Neural cell (in vitro differentiated cells): ENCODE results near the gene KCNK7. TPM values are rescaled to one million over a fixed set of nuclear protein-coding genes. Genes with fewer than 3 reads are reported as not detected.

Experiments
- H2AFZ ChIP-seq: fragments of 200-600, 300-800 bp; sonication (generic), shearing (Covaris generic); 2 replicates; pipeline ENCODE4 v1.6.0; 2014; ENCODE audit warnings: low read depth, mild to moderate bottlenecking, antibody characterized with exemption, low read length, moderate library complexity
- H3F3A ChIP-seq: fragments of 200-600 bp; shearing (Covaris generic); 2 replicates; pipeline ENCODE4 v1.6.1; 2016; ENCODE audit warnings: mild to moderate bottlenecking, moderate library complexity, mixed read lengths, antibody characterized with exemption, low read length; ENCODE audit not compliant: insufficient read depth, poor library complexity, severe bottlenecking
- H3K27ac ChIP-seq: fragments of 200-600, 300-800 bp; sonication (generic), shearing (Covaris generic); 2 replicates; pipeline ENCODE4 v1.5.1; 2014; ENCODE audit warnings: mild to moderate bottlenecking, low read length, moderate library complexity
- H3K27me3 ChIP-seq: fragments of 300-800, 200-600 bp; sonication (generic), shearing (Covaris generic); 2 replicates; pipeline ENCODE4 v1.6.0; 2014; ENCODE audit warnings: mild to moderate bottlenecking, low read depth, low read length, moderate library complexity; ENCODE audit not compliant: insufficient read depth
- H3K36me3 ChIP-seq: fragments of 300-800, 200-600 bp; sonication (generic), shearing (Covaris generic); 2 replicates; pipeline ENCODE4 v1.5.1; 2014; ENCODE audit warnings: mild to moderate bottlenecking, antibody characterized with exemption, low read length, moderate library complexity; ENCODE audit not compliant: insufficient read depth
- H3K4me2 ChIP-seq: fragments of 300-800, 200-600 bp; sonication (generic), shearing (Covaris generic); 2 replicates; pipeline ENCODE4 v1.6.0; 2014; ENCODE audit warnings: mild to moderate bottlenecking, low read length
- H3K4me3 ChIP-seq: fragments of 300-800, 200-600 bp; sonication (generic), shearing (Covaris generic); 2 replicates; pipeline ENCODE4 v1.5.1; 2014; ENCODE audit warnings: mild to moderate bottlenecking, low read length, moderate library complexity
- H3K79me2 ChIP-seq: fragments of 200-600 bp; shearing (Covaris generic); replicated peaks from 2 replicates; pipeline ENCODE4 v1.6.0; 2014; ENCODE audit warnings: mild to moderate bottlenecking, low read length, moderate library complexity; ENCODE audit not compliant: insufficient read depth
- H3K9ac ChIP-seq: fragments of 300-800, 200-600 bp; sonication (generic), shearing (Covaris generic); 2 replicates; pipeline ENCODE4 v1.6.1; 2016; ENCODE audit warnings: mild to moderate bottlenecking, low read length, mixed read lengths
- H3K9me2 ChIP-seq: fragments of 200-600 bp; shearing (Covaris generic); 2 replicates; pipeline ENCODE4 v1.6.1; 2016; ENCODE audit warnings: mild to moderate bottlenecking, low read length, mixed read lengths; ENCODE audit not compliant: insufficient read depth
- H3K9me3 ChIP-seq: fragments of 200-600, 300-800 bp; sonication (generic), shearing (Covaris generic); 2 replicates; pipeline ENCODE4 v1.6.1; 2016; ENCODE audit warnings: mild to moderate bottlenecking, mixed run types, low read length, moderate library complexity, mixed read lengths
- H4K20me1 ChIP-seq: fragments of 200-600 bp; shearing (Covaris generic); 2 replicates; pipeline ENCODE4 v1.6.1; 2016; ENCODE audit warnings: mild to moderate bottlenecking, mixed run types; ENCODE audit not compliant: insufficient read depth
- EP300 ChIP-seq: fragments of 450-650 bp; conservative IDR thresholded peaks from 2 replicates; pipeline ENCODE4 v1.6.1; 2014; ENCODE audit warnings: antibody characterized with exemption, mild to moderate bottlenecking, moderate library complexity; ENCODE audit not compliant: poor library complexity, severe bottlenecking
- EZH2 ChIP-seq: fragments of 200-600, 300-800 bp; shearing (Covaris generic), sonication (generic); IDR thresholded peaks from 2 replicates; pipeline ENCODE4 v1.6.1; 2014; ENCODE audit warnings: antibody characterized with exemption, low read length, borderline replicate concordance, mild to moderate bottlenecking; ENCODE audit not compliant: insufficient read depth, poor library complexity, severe bottlenecking
- MXI1 ChIP-seq: fragments of 450-650 bp; conservative IDR thresholded peaks from 2 replicates; pipeline ENCODE4 v1.6.1; 2014; ENCODE audit warnings: antibody characterized with exemption, mild to moderate bottlenecking; ENCODE audit not compliant: poor library complexity, severe bottlenecking
- POLR2AphosphoS5 ChIP-seq: IDR thresholded peaks from 2 replicates; pipeline ENCODE4 v1.6.1; 2012
- RAD21 ChIP-seq: fragments of 450-650 bp; conservative IDR thresholded peaks from 2 replicates; pipeline ENCODE4 v1.6.1; 2014; ENCODE audit warnings: antibody characterized with exemption, mild to moderate bottlenecking, moderate library complexity
- REST ChIP-seq: IDR thresholded peaks from 2 replicates; pipeline ENCODE4 v1.6.1; 2012; ENCODE audit warnings: borderline replicate concordance
- SMC3 ChIP-seq: fragments of 450-650 bp; conservative IDR thresholded peaks from 2 replicates; pipeline ENCODE4 v1.6.1; 2014; ENCODE audit warnings: antibody characterized with exemption, mild to moderate bottlenecking, moderate library complexity; ENCODE audit not compliant: poor library complexity
- TAF1 ChIP-seq: IDR thresholded peaks from 2 replicates; pipeline ENCODE4 v1.6.1; 2012; ENCODE audit warnings: low read depth
- polyA plus RNA-seq: library from polyadenylated mRNA; depleted of rRNA; stranded (reverse); fragments of >200 nt; gene quantifications from 2 replicates; pipeline ENCODE4 v1.2.3, GENCODE V29; 2014
- TF ChIP-seq, protein P1 (sequence below): fragments of 450-650 bp; IDR thresholded peaks from 2 replicates; pipeline ENCODE4 v1.5.1; 2014; ENCODE audit warnings: antibody characterized with exemption, mild to moderate bottlenecking, moderate library complexity; ENCODE audit not compliant: poor library complexity, severe bottlenecking

The KCNK7 gene
- polyA plus RNA-seq, 1 donor from 2014 or later, result 1.1 TPM

- H3F3A ChIP-seq, result no peaks in the 10 kb centered on the region
- peaks cover 23% of the 10 kb centered on the region for H3K27me3 ChIP-seq
- H3K4me2 ChIP-seq, result no peak overlapping the region
These were observed 9.4 kb downstream of the KCNK7 start for GRCh38 chr11:65586247-65586630.

GRCh38 chr11:65585396-65586246, 10.0 kb downstream of the KCNK7 start:
- no peaks in the 10 kb centered on the region for H4K20me1 ChIP-seq
- no peak overlapping the region for H3K27ac ChIP-seq
- no peaks in the 10 kb centered on the region for H3K9me3 ChIP-seq
- no peaks in the 10 kb centered on the region for H3F3A ChIP-seq
- no peaks in the 10 kb centered on the region for H3K79me2 ChIP-seq
- H3K4me3 ChIP-seq, result no peak overlapping the region
- H3K9me2 ChIP-seq, result no peaks in the 10 kb centered on the region
- peaks cover 21% of the 10 kb centered on the region for H3K27me3 ChIP-seq
- no peak overlapping the region for H3K4me2 ChIP-seq
- no peak overlapping the region for H3K9ac ChIP-seq
- H2AFZ ChIP-seq, result no peak overlapping the region
- no peaks in the 10 kb centered on the region for H3K36me3 ChIP-seq
- TF ChIP-seq SMC3 (no peak), EP300 (no peak), EZH2 (no peak), TAF1 (no peak), POLR2AphosphoS5 (no peak), MXI1 (no peak), RAD21 (no peak)
- TF ChIP-seq, protein P1, sequence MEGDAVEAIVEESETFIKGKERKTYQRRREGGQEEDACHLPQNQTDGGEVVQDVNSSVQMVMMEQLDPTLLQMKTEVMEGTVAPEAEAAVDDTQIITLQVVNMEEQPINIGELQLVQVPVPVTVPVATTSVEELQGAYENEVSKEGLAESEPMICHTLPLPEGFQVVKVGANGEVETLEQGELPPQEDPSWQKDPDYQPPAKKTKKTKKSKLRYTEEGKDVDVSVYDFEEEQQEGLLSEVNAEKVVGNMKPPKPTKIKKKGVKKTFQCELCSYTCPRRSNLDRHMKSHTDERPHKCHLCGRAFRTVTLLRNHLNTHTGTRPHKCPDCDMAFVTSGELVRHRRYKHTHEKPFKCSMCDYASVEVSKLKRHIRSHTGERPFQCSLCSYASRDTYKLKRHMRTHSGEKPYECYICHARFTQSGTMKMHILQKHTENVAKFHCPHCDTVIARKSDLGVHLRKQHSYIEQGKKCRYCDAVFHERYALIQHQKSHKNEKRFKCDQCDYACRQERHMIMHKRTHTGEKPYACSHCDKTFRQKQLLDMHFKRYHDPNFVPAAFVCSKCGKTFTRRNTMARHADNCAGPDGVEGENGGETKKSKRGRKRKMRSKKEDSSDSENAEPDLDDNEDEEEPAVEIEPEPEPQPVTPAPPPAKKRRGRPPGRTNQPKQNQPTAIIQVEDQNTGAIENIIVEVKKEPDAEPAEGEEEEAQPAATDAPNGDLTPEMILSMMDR, result no peak

More at GRCh38 chr11:65586247-65586630, 9.4 kb downstream of the KCNK7 start:
- no peak overlapping the region for H3K27ac ChIP-seq
- H4K20me1 ChIP-seq, result no peaks in the 10 kb centered on the region
- H3K9ac ChIP-seq, result no peak overlapping the region
- H3K9me3 ChIP-seq, result no peaks in the 10 kb centered on the region
- H3K4me3 ChIP-seq, result no peak overlapping the region
- TF ChIP-seq TAF1 (no peak), SMC3 (no peak), EZH2 (no peak), REST (no peak)
- TF ChIP-seq, protein P1, result no peak
- H3K9me2 ChIP-seq, result no peaks in the 10 kb centered on the region
- H3K36me3 ChIP-seq, result no peaks in the 10 kb centered on the region
- H3K79me2 ChIP-seq, result no peaks in the 10 kb centered on the region
- no peak overlapping the region for H2AFZ ChIP-seq
